Endothelial cell of umbilical vein (primary cell): ENCODE results near the gene HMGA1. TPM values are rescaled to one million over a fixed set of nuclear protein-coding genes. Genes with fewer than 3 reads are reported as not detected.
A peak's percentile ranks its signal among the peaks of the same experiment; 100 is the strongest.

Experiments
- BruUV-seq: library from RNA; stranded (reverse); fragments of 400-500 nt; replicated peaks from 2 replicates; lab custom pipeline; 2021; lab: Mats Ljungman, UMichigan
- CTCF ChIA-PET: fragments of 300-600, 350-600 bp; sonication (Branson Sonifier 250); formaldehyde crosslinking; loops from one replicate; lab custom pipeline; 2021; ENCODE audit warnings: antibody characterized with exemption, inconsistent platforms; lab: Charles Lee
- POLR2A ChIA-PET: fragments of 300-600, 350-600 bp; sonication (Branson Sonifier 250); formaldehyde crosslinking; loops from one replicate; lab custom pipeline; 2021; ENCODE audit warnings: antibody characterized with exemption, inconsistent platforms; lab: Charles Lee
- DNase-seq: peaks from one replicate; pipeline ENCODE4 v3.0.0-alpha.2; 2011; ENCODE audit warnings: low read depth, low spot score
- FAIRE-seq: peaks from 2 replicates; lab custom pipeline; 2011; peaks lifted over from hg19 to GRCh38; lab: Jason Lieb, UNC
- H2AFZ ChIP-seq: 2 replicates; pipeline ENCODE4 v1.6.0; 2012; ENCODE audit warnings: low read depth, low read length, control low read depth, inconsistent platforms
- H3K27ac ChIP-seq: 2 replicates; pipeline ENCODE4 v1.5.1; 2011; ENCODE audit warnings: low read depth, mild to moderate bottlenecking, control low read depth, low read length, moderate library complexity; ENCODE audit not compliant: insufficient read depth
- H3K27me3 ChIP-seq, 2 experiments: 2 replicates each; pipeline versions ENCODE4 v1.6.0 to v1.6.1; 2011; ENCODE audit warnings: low read length in 2 of 2, mixed read lengths in 1 of 2; ENCODE audit not compliant: control insufficient read depth in 2 of 2, insufficient read depth in 2 of 2
- H3K36me3 ChIP-seq, 2 experiments: 2 replicates in 1 of 2; 3 replicates in 1 of 2; pipeline ENCODE4 v1.5.1; 2011; ENCODE audit warnings: low read length in 2 of 2, mild to moderate bottlenecking in 1 of 2, moderate library complexity in 1 of 2; ENCODE audit not compliant: control insufficient read depth in 2 of 2, insufficient read depth in 2 of 2; ENCODE audit errors: extremely low read depth in 1 of 2
- H3K4me1 ChIP-seq: 3 replicates; pipeline ENCODE4 v1.5.1; 2011; ENCODE audit warnings: mild to moderate bottlenecking, low read length; ENCODE audit not compliant: control insufficient read depth, insufficient read depth; ENCODE audit errors: extremely low read depth
- H3K4me2 ChIP-seq: 2 replicates; pipeline ENCODE4 v1.6.1; 2011; ENCODE audit warnings: low read length, control low read depth, mixed read lengths; ENCODE audit not compliant: insufficient read depth
- H3K4me3 ChIP-seq, 3 experiments: fragments of 200-600 bp in 1 of 3; sonication (generic), shearing (Covaris generic) in 1 of 3; replicated peaks in 1 of 3; 2 replicates each; pipeline ENCODE4 v1.5.1; 2011 to 2016; ENCODE audit warnings: control low read depth in 3 of 3, low read length in 3 of 3, mild to moderate bottlenecking in 2 of 3, inconsistent platforms in 1 of 3, low read depth in 1 of 3, moderate library complexity in 1 of 3; ENCODE audit not compliant: insufficient read depth in 1 of 3
- H3K79me2 ChIP-seq: 2 replicates; pipeline ENCODE4 v1.6.0; 2012; ENCODE audit warnings: low read length, inconsistent platforms; ENCODE audit not compliant: control insufficient read depth, insufficient read depth
- H3K9ac ChIP-seq: replicated peaks from 2 replicates; pipeline ENCODE3; 2011; ENCODE audit warnings: low read length, control low read depth; ENCODE audit not compliant: insufficient read depth; ENCODE audit errors: extremely low read depth
- H3K9me1 ChIP-seq: replicated peaks from 3 replicates; pipeline ENCODE4 v1.6.0; 2011; ENCODE audit warnings: mild to moderate bottlenecking, low read length; ENCODE audit not compliant: control insufficient read depth, insufficient read depth; ENCODE audit errors: extremely low read depth
- H3K9me3 ChIP-seq: replicated peaks from 2 replicates; pipeline ENCODE4 v1.5.1; 2012; ENCODE audit warnings: low read length, inconsistent platforms; ENCODE audit not compliant: control insufficient read depth, insufficient read depth
- H4K20me1 ChIP-seq: replicated peaks from 2 replicates; pipeline ENCODE3; 2011; ENCODE audit warnings: mild to moderate bottlenecking, low read length; ENCODE audit not compliant: control insufficient read depth, insufficient read depth; ENCODE audit errors: extremely low read depth
- EZH2 ChIP-seq: IDR thresholded peaks from 2 replicates; pipeline ENCODE4 v1.6.1; 2012; ENCODE audit warnings: borderline replicate concordance, low read depth, mild to moderate bottlenecking, moderate library complexity, low read length, inconsistent platforms; ENCODE audit not compliant: severe bottlenecking
- FOS ChIP-seq: IDR thresholded peaks from 2 replicates; pipeline ENCODE4 v1.6.1; 2011; ENCODE audit warnings: mild to moderate bottlenecking, low read length, moderate library complexity, borderline replicate concordance; ENCODE audit not compliant: insufficient read depth
- GATA2 ChIP-seq: IDR thresholded peaks from 2 replicates; pipeline ENCODE4 v1.7.0; 2011; ENCODE audit warnings: low read depth, mild to moderate bottlenecking, moderate library complexity, mixed read lengths, low read length; ENCODE audit not compliant: insufficient read length, insufficient read depth
- JUN ChIP-seq: IDR thresholded peaks from 2 replicates; pipeline ENCODE4 v1.6.1; 2011; ENCODE audit warnings: borderline replicate concordance, low read depth; ENCODE audit not compliant: insufficient read length, insufficient read depth
- MAX ChIP-seq: IDR thresholded peaks from 2 replicates; pipeline ENCODE4 v1.6.1; 2011; ENCODE audit not compliant: insufficient read depth, insufficient read length
- MYC ChIP-seq: IDR thresholded peaks from one replicate; pipeline ENCODE4 v1.6.1; 2011; ENCODE audit warnings: mild to moderate bottlenecking, low read depth, low read length
- POLR2A ChIP-seq: IDR thresholded peaks from 2 replicates; pipeline ENCODE4 v1.6.1; 2012; ENCODE audit warnings: low read depth, mild to moderate bottlenecking, control low read depth, low read length
- POLR2AphosphoS5 ChIP-seq: IDR thresholded peaks from 2 replicates; pipeline ENCODE4 v1.6.1; 2012; ENCODE audit warnings: low read depth, mild to moderate bottlenecking, control low read depth, low read length, moderate library complexity; ENCODE audit not compliant: insufficient read depth
- dilution Hi-C: fragments of 300-500 bp; cut with MboI; formaldehyde crosslinking; loops from one replicate; pipeline ENCODE4 v1.15.0; 2019; ENCODE audit warnings: low sequenced_read_pairs; ENCODE audit not compliant: extremely low pct_ligation_motif_present
- intact Hi-C: fragments of 100-400 bp; cut with micrococcal nuclease; formaldehyde crosslinking; loops from one replicate; pipeline ENCODE4 v1.10.0; 2022
- polyA plus RNA-seq, 4 experiments: library from polyadenylated mRNA; depleted of rRNA in 3 of 4; stranded (reverse) in 3 of 4; unstranded in 1 of 4; fragments of >200 nt; gene quantifications; 2 replicates each; pipeline versions ENCODE4 v1.2.1 to v1.2.3, GENCODE V29; 2011 to 2012; ENCODE audit warnings: missing spikeins in 1 of 4
- total RNA-seq: library from RNA; stranded (reverse); gene quantifications from 2 replicates; pipeline ENCODE4 v1.2.3, GENCODE V29; 2021
- TF ChIP-seq, protein P1 (sequence below), 2 donors: IDR thresholded peaks; 1 replicate in 1 of 2; 2 replicates in 1 of 2; pipeline ENCODE4 v1.5.1; 2011; ENCODE audit warnings: low read length in 2 of 2, mild to moderate bottlenecking in 2 of 2, moderate library complexity in 2 of 2, control low read depth in 1 of 2, inconsistent platforms in 1 of 2, low read depth in 1 of 2; ENCODE audit not compliant: insufficient read depth in 1 of 2; ENCODE audit errors: extremely low read depth in 1 of 2

HMGA1 gene
- total and polyA plus RNA-seq, 2 donors (not counting 3 experiments of a cell fraction or from before 2014, with no cell fraction given): 425 to 1,108 TPM

GRCh38 chr6:34246249-34246562, 9.5 kb downstream of the HMGA1 start:
- H3K4me3 ChIP-seq: no peak overlapping the region
- FAIRE-seq (no peak), DNase-seq (no peak)
- H3K27me3 ChIP-seq: no peaks in the 10 kb centered on the region
- H3K36me3 ChIP-seq: peaks cover 7 to 10% of the 10 kb centered on the region in 2 experiments
- peaks cover 16% of the 10 kb centered on the region for H3K79me2 ChIP-seq
- H3K9ac ChIP-seq: no peak overlapping the region
- H3K27ac ChIP-seq: peak overlapping the region; percentile 0
- H3K9me1 ChIP-seq: no peaks in the 10 kb centered on the region
- H3K4me1 ChIP-seq: peaks cover 61% of the 10 kb centered on the region
- intact Hi-C loops: no loop called here
- BruUV-seq: no TSS peak
- dilution Hi-C loops: no loop called here
- no peaks in the 10 kb centered on the region for H3K9me3 ChIP-seq
- H4K20me1 ChIP-seq: no peaks in the 10 kb centered on the region
- no peak for TF ChIP-seq POLR2AphosphoS5
- TF ChIP-seq JUN: no peak
- TF ChIP-seq EZH2: no peak
- no peak for TF ChIP-seq GATA2
- TF ChIP-seq, protein P1, sequence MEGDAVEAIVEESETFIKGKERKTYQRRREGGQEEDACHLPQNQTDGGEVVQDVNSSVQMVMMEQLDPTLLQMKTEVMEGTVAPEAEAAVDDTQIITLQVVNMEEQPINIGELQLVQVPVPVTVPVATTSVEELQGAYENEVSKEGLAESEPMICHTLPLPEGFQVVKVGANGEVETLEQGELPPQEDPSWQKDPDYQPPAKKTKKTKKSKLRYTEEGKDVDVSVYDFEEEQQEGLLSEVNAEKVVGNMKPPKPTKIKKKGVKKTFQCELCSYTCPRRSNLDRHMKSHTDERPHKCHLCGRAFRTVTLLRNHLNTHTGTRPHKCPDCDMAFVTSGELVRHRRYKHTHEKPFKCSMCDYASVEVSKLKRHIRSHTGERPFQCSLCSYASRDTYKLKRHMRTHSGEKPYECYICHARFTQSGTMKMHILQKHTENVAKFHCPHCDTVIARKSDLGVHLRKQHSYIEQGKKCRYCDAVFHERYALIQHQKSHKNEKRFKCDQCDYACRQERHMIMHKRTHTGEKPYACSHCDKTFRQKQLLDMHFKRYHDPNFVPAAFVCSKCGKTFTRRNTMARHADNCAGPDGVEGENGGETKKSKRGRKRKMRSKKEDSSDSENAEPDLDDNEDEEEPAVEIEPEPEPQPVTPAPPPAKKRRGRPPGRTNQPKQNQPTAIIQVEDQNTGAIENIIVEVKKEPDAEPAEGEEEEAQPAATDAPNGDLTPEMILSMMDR (IDR thresholded peaks at IDR 0.05; ENCODE audit: extremely low read depth in 1 of 2, insufficient read depth in 1 of 2, low read depth in 1 of 2, low read length in 2 of 2): no peak
- no peak for TF ChIP-seq POLR2A
- TF ChIP-seq MAX: no peak
- TF ChIP-seq MYC: no peak
- TF ChIP-seq FOS: no peak
- no peak overlapping the region for H3K4me2 ChIP-seq
- CTCF ChIA-PET: interaction anchor here (1.5 to 5.8 kb wide), 4 partner anchors 22 to 171 kb away, joined by 5 to 278 read pairs (median 50); no protein-coding TSS in a partner anchor
- POLR2A ChIA-PET: interaction anchor here (0.6 to 3.4 kb wide), 2 partner anchors 9 to 83 kb away, joined by 5 to 13 read pairs; partner anchors contain the start of gene HMGA1
- H2AFZ ChIP-seq: no peak overlapping the region
